Uterus (tissue), 2 donors: ENCODE data around the gene BAHD1.

Experiments used
- CTCF ChIP-seq, 4 experiments: fragments of 200-600 bp in 2 of 4; fragments of 450-650 bp in 2 of 4; sonication (generic) in 2 of 4; IDR thresholded peaks; one replicate each; pipeline ENCODE4 v1.5.1; 2016 to 2019; ENCODE audit warnings: antibody characterized with exemption in 4 of 4, mild to moderate bottlenecking in 2 of 4, moderate library complexity in 1 of 4
- POLR2A ChIP-seq, 2 donors: fragments of 450-650 bp; IDR thresholded peaks; one replicate each; pipeline ENCODE4 v1.6.1; 2016; ENCODE audit warnings: antibody characterized with exemption in 2 of 2, mild to moderate bottlenecking in 1 of 2, moderate library complexity in 1 of 2

GRCh38 chr15:40464595-40465185, 23.9 kb downstream of the BAHD1 start:
- TF ChIP-seq CTCF (IDR thresholded peaks at IDR 0.05) (no peak), POLR2A (IDR thresholded peaks at IDR 0.05) (no peak)
